SKM-1 treated with dmso at 0.1 percent for 144 hours (cell line): ENCODE data around the gene PSPH.

Experiments
- DNase-seq: peaks from one replicate; lab custom pipeline; 2025; ENCODE audit not compliant: unreplicated experiment; lab: John Stamatoyannopoulos, UW

PSPH gene

GRCh38 chr7:56007167-56007652 is 44.0 kb downstream of the PSPH start:
- DNase-seq, result no peak

- no peak for DNase-seq
Observed at GRCh38 chr7:56003749-56004148, 47.5 kb downstream of the PSPH start.

GRCh38 chr7:55996856-55997500 is 54.3 kb downstream of the PSPH start:
- DNase-seq, result no peak

GRCh38 chr7:55992346-55992745 is 58.9 kb downstream of the PSPH start:
- no peak for DNase-seq

- DNase-seq, result no peak
Observed at GRCh38 chr7:55983537-55983936, 67.7 kb downstream of the PSPH start.

GRCh38 chr7:55980266-55980665 is 71.0 kb downstream of the PSPH start:
- no peak for DNase-seq

- no peak for DNase-seq
Observed at GRCh38 chr7:55977831-55978230, 73.4 kb downstream of the PSPH start.

GRCh38 chr7:55975988-55976633 is 75.1 kb downstream of the PSPH start:
- no peak for DNase-seq

GRCh38 chr7:55973747-55974250 is 77.4 kb downstream of the PSPH start:
- no peak for DNase-seq

- DNase-seq, result no peak
Observed at GRCh38 chr7:55970978-55971377, 80.3 kb downstream of the PSPH start.

- no peak for DNase-seq
Observed at GRCh38 chr7:55970561-55970960, 80.7 kb downstream of the PSPH start.

- DNase-seq, result no peak
Observed at GRCh38 chr7:55969391-55969790, 81.9 kb downstream of the PSPH start.

- no peak for DNase-seq
Observed at GRCh38 chr7:55966851-55967250, 84.4 kb downstream of the PSPH start.

- DNase-seq, result no peak
Observed at GRCh38 chr7:55965805-55966421, 85.3 kb downstream of the PSPH start.

- DNase-seq, result peak; percentile 67
Observed at GRCh38 chr7:55965100-55965470, 86.2 kb downstream of the PSPH start.

GRCh38 chr7:55964261-55965099 is 86.8 kb downstream of the PSPH start, which contains the start of gene NIPSNAP2:
TSS of gene NIPSNAP2 (plus strand) at chr7:55964585. CDS start at chr7:55964610, 25 bp downstream.
- DNase-seq, result peak; percentile 67

- no peak for DNase-seq
Observed at GRCh38 chr7:55963584-55964168, 87.6 kb downstream of the PSPH start.

- no peak for DNase-seq
Observed at GRCh38 chr7:55962014-55962413, 89.2 kb downstream of the PSPH start.
